Choroid plexus epithelial cell (primary cell): ENCODE results near the gene CERT1.
"Not testable (repeated sequence)": the region's sequence is repeated elsewhere in the genome, so short reads cannot be mapped to it uniquely, and the experiment has no call there.

Source experiments
- DNase-seq: peaks from one replicate; pipeline ENCODE4 v3.0.0-alpha.2; 2010; ENCODE audit warnings: low read depth
- H3K4me3 ChIP-seq: 2 replicates; pipeline ENCODE4 v1.5.1; 2011; ENCODE audit warnings: low read depth, mild to moderate bottlenecking, control low read depth, low read length, moderate library complexity
- TF ChIP-seq, protein P1 (sequence below): conservative IDR thresholded peaks from 2 replicates; pipeline ENCODE4 v1.5.1; 2011; ENCODE audit warnings: low read depth, mild to moderate bottlenecking, control low read depth, inconsistent platforms, low read length, moderate library complexity

The CERT1 gene

DNA sequence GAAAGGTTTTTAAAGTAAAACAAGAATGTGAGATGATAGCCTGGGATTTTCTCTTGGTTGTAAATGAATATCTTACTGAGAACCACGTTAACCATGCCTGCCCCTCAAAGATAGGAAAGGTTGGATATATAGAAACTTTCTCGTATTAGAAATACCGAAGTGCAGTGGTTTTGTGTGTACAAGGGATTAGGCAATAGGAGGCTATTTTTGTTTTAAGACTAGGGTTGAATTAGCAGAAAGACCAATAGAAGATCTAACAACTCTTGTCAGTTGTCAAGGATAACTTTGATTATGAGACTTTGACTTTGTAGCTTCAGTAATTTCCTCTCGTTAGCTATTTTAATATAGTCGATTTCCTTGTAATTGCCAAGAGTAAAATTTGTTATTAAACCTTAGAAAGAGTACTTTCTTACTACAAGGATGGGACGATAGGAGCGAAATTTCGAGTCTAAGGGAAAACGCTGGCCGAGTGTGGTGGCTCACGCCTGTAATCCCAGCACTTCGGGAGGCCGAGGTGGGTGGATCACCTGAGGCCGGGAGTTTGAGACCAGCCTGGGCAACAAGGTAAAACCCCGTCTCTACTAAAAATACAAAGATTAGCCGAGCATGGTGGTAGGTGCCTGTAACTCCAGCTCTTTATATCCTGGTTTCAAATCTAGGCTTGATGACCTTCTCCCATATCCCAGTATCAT lies 1.1 kb upstream of the CERT1 start:
- TF ChIP-seq, protein P1, sequence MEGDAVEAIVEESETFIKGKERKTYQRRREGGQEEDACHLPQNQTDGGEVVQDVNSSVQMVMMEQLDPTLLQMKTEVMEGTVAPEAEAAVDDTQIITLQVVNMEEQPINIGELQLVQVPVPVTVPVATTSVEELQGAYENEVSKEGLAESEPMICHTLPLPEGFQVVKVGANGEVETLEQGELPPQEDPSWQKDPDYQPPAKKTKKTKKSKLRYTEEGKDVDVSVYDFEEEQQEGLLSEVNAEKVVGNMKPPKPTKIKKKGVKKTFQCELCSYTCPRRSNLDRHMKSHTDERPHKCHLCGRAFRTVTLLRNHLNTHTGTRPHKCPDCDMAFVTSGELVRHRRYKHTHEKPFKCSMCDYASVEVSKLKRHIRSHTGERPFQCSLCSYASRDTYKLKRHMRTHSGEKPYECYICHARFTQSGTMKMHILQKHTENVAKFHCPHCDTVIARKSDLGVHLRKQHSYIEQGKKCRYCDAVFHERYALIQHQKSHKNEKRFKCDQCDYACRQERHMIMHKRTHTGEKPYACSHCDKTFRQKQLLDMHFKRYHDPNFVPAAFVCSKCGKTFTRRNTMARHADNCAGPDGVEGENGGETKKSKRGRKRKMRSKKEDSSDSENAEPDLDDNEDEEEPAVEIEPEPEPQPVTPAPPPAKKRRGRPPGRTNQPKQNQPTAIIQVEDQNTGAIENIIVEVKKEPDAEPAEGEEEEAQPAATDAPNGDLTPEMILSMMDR: no peak
- DNase-seq: peak; percentile 31

DNA sequence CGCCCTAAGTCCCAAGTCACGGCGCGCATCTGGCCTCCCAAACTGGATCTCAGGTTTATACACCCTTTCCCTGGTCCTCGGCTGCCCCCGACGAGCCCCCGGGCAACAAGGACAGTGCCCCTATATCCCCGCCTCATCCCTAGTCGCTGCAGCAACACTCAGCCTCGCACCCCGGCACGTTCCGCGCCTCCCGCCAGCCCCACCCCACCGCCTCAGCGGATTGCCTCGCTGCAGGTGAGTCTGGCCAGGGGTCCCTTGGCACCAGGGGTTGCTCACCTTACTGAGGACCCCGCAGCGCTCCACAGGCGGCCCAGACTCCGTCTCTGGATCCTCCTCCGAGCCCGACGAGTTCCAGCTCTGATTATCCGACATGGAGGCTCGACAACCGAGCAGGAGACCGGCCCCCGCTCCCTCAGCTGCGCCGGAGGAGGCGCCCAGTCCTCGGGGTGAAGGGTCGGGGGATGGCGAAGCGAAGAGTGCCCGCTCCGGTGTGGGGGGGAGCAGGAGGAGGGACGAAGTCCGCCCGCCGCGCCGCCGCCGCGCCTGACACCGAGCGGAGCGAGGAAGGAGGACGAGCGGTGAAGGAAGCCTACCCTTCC lies 494 bp downstream of the CERT1 start:
- DNase-seq: peak; percentile 28
- TF ChIP-seq, protein P1: no peak
- peak overlapping the region; percentile 89 for H3K4me3 ChIP-seq

More for the DNA sequence above, 1.1 kb upstream of the CERT1 start:
- H3K4me3 ChIP-seq: peak overlapping the region; percentile 90

DNA sequence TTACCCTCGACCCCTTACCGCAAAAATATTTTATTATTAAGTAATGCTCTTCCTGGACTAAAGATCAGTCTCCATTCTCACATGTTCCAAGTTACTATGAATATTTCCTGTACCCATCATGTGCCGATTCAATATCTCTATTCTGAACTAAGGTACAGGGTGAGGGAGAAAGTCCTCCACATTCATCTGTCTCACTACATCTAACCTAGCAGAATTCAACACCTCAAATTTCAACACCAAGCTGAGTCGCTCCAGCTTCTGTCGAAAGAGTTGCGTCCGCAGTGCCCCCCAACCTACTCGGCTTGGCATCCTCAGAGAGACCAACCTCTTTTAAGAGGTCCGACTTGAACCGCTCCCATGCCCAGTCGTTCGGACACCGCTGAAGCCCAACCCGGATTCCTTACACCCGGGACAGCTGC lies 1.0 kb downstream of the CERT1 start:
- DNase-seq: peak; percentile 42
- TF ChIP-seq, protein P1: no peak
- H3K4me3 ChIP-seq: peak overlapping the region; percentile 89

DNA sequence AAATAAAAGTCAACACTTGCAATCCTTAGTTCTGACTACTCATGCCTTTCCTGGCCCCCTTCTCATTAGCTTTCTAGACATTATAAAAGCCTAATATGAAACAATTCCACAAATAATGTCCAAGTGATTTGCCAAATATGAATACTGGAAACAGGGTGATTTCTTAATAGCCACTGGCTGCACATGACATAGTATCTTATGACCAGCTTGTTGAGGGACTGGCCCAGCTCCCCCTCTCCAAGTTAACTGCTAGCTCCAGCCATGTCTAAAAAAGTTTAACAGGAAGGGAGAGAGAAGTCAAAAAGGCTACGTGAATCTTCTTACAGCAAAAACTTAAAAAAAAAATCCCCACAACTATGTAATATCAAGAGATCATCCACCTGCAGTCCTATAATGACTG lies 1.5 kb downstream of the CERT1 start:
- DNase-seq: peak; percentile 87
- TF ChIP-seq, protein P1: no peak
- H3K4me3 ChIP-seq: peak overlapping the region; percentile 89

DNA sequence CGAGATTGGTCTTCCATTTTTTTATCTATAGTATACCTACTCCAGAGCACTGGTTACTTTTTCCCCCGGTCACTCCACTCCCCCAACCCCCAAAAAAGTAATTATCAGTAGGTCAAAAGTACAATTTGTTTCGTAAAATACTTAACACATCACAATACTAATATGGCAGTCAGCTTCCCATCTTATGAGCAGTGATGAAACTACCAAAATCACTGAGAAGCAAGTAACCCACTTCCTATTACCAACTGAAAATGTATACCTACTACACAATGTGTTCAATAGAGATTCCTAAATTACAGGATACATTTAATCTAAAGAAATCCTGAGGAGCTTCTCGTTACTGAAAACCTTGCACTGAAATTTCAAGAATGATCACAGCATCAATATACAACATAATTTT lies 1.9 kb downstream of the CERT1 start:
- TF ChIP-seq, protein P1: no peak
- DNase-seq: peak; percentile 24
- H3K4me3 ChIP-seq: peak overlapping the region; percentile 89

DNA sequence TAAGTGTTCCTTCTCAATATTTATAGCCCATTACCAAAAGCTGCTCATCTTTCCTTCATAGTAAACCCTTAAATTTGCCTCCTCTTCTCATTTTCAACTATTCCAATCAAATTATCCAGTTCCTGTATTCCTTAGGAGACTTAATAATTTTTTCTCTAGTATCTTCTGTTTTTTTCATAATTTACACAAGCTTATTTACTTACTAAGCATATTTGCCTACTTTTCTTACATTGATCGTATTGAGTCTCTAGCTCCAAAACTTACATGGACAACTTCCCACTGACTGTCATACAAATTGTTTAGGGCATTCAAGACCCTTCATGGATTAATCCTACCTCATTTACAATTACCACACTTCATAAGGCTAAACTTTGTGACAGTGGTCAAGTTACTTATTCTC lies 3.6 kb downstream of the CERT1 start:
- TF ChIP-seq, protein P1: no peak
- no peak overlapping the region for H3K4me3 ChIP-seq
- DNase-seq: no peak

DNA sequence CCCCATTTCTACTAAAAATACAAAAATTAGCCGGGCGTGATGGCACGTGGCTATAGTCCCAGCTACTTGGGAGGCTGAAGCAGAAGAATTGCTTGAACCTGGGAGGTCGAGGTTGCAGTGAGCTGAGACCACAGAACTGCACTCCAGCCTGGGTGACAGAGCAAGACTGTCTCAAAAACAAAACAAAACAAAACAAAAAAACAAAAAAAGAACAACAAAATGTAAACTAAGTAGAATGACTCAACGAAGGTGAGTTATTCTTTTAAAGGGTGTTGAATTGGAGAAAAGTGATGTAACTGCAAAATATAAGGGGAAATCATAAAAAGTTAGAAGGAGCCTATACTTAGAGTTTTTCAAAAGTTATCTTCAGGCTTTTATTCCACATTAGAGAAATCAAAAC lies 6.3 kb downstream of the CERT1 start:
- DNase-seq, H3K4me3 ChIP-seq: not testable (repeated sequence)

DNA sequence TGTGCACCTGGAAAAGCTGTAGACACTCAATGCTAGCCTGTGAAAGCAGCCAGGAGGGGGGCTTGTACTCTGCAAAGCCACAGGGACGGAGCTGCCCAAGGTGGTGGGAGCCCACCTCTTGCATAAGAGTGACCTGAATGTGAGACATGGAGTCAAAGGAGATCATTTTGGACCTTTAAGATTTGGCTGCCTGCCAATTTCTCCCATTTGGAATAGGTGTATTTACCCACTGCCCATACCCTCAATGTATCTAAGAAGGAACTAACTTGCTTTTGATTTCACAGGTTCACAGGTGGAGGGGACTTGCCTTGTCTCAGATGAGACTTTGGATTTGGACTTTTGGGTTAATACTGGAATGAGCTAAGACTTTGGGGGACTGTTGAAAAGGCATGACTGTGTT lies 12.6 kb downstream of the CERT1 start:
- H3K4me3 ChIP-seq, DNase-seq: not testable (repeated sequence)
